Stomach smooth muscle (tissue), 2 donors: ENCODE results near the gene PRKCB.

Experiments used
- H3K27ac ChIP-seq: one replicate; pipeline ENCODE4 v1.7.0; 2013; ENCODE audit warnings: mild to moderate bottlenecking, low read length, inconsistent platforms
- H3K27me3 ChIP-seq, 2 donors: one replicate each; pipeline ENCODE4 v1.7.0; 2013; ENCODE audit warnings: low read length in 2 of 2; ENCODE audit not compliant: insufficient read depth in 2 of 2, control insufficient read depth in 1 of 2
- H3K36me3 ChIP-seq, 2 donors: one replicate each; pipeline ENCODE4 v1.7.0; 2013; ENCODE audit warnings: low read length in 2 of 2; ENCODE audit not compliant: control insufficient read depth in 2 of 2, insufficient read depth in 2 of 2
- H3K4me1 ChIP-seq: one replicate; pipeline ENCODE4 v1.7.0; 2013; ENCODE audit warnings: low read length; ENCODE audit not compliant: control insufficient read depth, insufficient read depth
- H3K4me3 ChIP-seq, 2 donors: one replicate each; pipeline ENCODE4 v1.7.0; 2013; ENCODE audit warnings: low read length in 2 of 2
- H3K9ac ChIP-seq, 2 donors: one replicate each; pipeline ENCODE4 v1.7.0; 2013; ENCODE audit warnings: low read length in 2 of 2, mild to moderate bottlenecking in 1 of 2
- H3K9me3 ChIP-seq, 2 donors: one replicate each; pipeline ENCODE4 v1.7.0; 2013; ENCODE audit warnings: low read length in 2 of 2; ENCODE audit not compliant: control insufficient read depth in 2 of 2
- donor health status: healthy.
- donor health status: Pancreatic carcinoma.

PRKCB gene

GRCh38 chr16:24116046-24116776 lies 280.4 kb downstream of the PRKCB start:
- Histone ChIP-seq H3K9me3 (no peaks in the 10 kb centered on the region), H3K36me3 (no peaks in the 10 kb centered on the region), H3K27ac (no peak overlapping the region), H3K27me3 (no peaks in the 10 kb centered on the region), H3K9ac (no peak overlapping the region), H3K4me1 (no peaks in the 10 kb centered on the region), H3K4me3 (no peak overlapping the region)

GRCh38 chr16:24116989-24117388 lies 281.2 kb downstream of the PRKCB start:
- H3K36me3 ChIP-seq = no peaks in the 10 kb centered on the region
- no peaks in the 10 kb centered on the region for H3K4me1 ChIP-seq
- H3K27ac ChIP-seq = no peak overlapping the region
- H3K9ac ChIP-seq = no peak overlapping the region
- H3K27me3 ChIP-seq = no peaks in the 10 kb centered on the region
- no peaks in the 10 kb centered on the region for H3K9me3 ChIP-seq
- H3K4me3 ChIP-seq = no peak overlapping the region

GRCh38 chr16:24117680-24118079 lies 281.9 kb downstream of the PRKCB start:
- Histone ChIP-seq H3K27ac (no peak overlapping the region), H3K4me1 (no peaks in the 10 kb centered on the region), H3K27me3 (no peaks in the 10 kb centered on the region), H3K36me3 (no peaks in the 10 kb centered on the region), H3K9me3 (no peaks in the 10 kb centered on the region), H3K9ac (no peak overlapping the region), H3K4me3 (no peak overlapping the region)

GRCh38 chr16:24118126-24118821 lies 282.5 kb downstream of the PRKCB start:
- no peak overlapping the region for H3K4me3 ChIP-seq

GRCh38 chr16:24119807-24120206 lies 284.0 kb downstream of the PRKCB start:
- Histone ChIP-seq H3K27ac (no peak overlapping the region), H3K4me1 (no peaks in the 10 kb centered on the region), H3K4me3 (no peak overlapping the region), H3K9me3 (no peaks in the 10 kb centered on the region), H3K9ac (no peak overlapping the region), H3K27me3 (no peaks in the 10 kb centered on the region), H3K36me3 (peaks cover 8% of the 10 kb centered on the region in 2 donors)

More at GRCh38 chr16:24118126-24118821, 282.5 kb downstream of the PRKCB start:
- H3K9me3 ChIP-seq = no peaks in the 10 kb centered on the region
- H3K27ac ChIP-seq = no peak overlapping the region
- no peak overlapping the region for H3K9ac ChIP-seq
- no peaks in the 10 kb centered on the region for H3K4me1 ChIP-seq
- no peaks in the 10 kb centered on the region for H3K36me3 ChIP-seq
- no peaks in the 10 kb centered on the region for H3K27me3 ChIP-seq

- Histone ChIP-seq H3K36me3 (peaks cover 8 to 12% of the 10 kb centered on the region in 2 donors), H3K9ac (no peak overlapping the region), H3K9me3 (no peaks in the 10 kb centered on the region), H3K4me3 (no peak overlapping the region), H3K27me3 (no peaks in the 10 kb centered on the region), H3K4me1 (no peaks in the 10 kb centered on the region), H3K27ac (no peak overlapping the region)
Observed at GRCh38 chr16:24123275-24123674, 287.5 kb downstream of the PRKCB start.

GRCh38 chr16:24124291-24124690 lies 288.5 kb downstream of the PRKCB start:
- Histone ChIP-seq H3K27ac (no peak overlapping the region), H3K4me3 (no peak overlapping the region), H3K9ac (no peak overlapping the region), H3K27me3 (no peaks in the 10 kb centered on the region), H3K36me3 (peaks cover 8 to 12% of the 10 kb centered on the region in 2 donors), H3K9me3 (no peaks in the 10 kb centered on the region), H3K4me1 (no peaks in the 10 kb centered on the region)

- H3K27ac ChIP-seq = no peak overlapping the region
- no peak overlapping the region for H3K4me3 ChIP-seq
- H3K9ac ChIP-seq = no peak overlapping the region
- no peaks in the 10 kb centered on the region for H3K9me3 ChIP-seq
- peaks cover 8 to 12% of the 10 kb centered on the region in 2 donors for H3K36me3 ChIP-seq
- H3K27me3 ChIP-seq = no peaks in the 10 kb centered on the region
- no peaks in the 10 kb centered on the region for H3K4me1 ChIP-seq
Observed at GRCh38 chr16:24125214-24125613, 289.4 kb downstream of the PRKCB start.

- H3K27me3 ChIP-seq = no peaks in the 10 kb centered on the region
- no peak overlapping the region for H3K9ac ChIP-seq
- H3K27ac ChIP-seq = no peak overlapping the region
- no peak overlapping the region for H3K4me3 ChIP-seq
- no peaks in the 10 kb centered on the region for H3K4me1 ChIP-seq
- H3K36me3 ChIP-seq = peaks cover 0 to 5% of the 10 kb centered on the region in 2 donors
- no peaks in the 10 kb centered on the region for H3K9me3 ChIP-seq
Observed at GRCh38 chr16:24129412-24129918, 293.7 kb downstream of the PRKCB start.

- H3K9ac ChIP-seq = no peak overlapping the region
Observed at GRCh38 chr16:24130494-24131085, 294.8 kb downstream of the PRKCB start.

More at GRCh38 chr16:24130494-24131085, 294.8 kb downstream of the PRKCB start:
- Histone ChIP-seq H3K27ac (no peak overlapping the region), H3K27me3 (no peaks in the 10 kb centered on the region), H3K9me3 (no peaks in the 10 kb centered on the region), H3K4me1 (no peaks in the 10 kb centered on the region), H3K36me3 (peaks cover 0 to 2% of the 10 kb centered on the region in 2 donors), H3K4me3 (no peak overlapping the region)
